Ishikawa (cell line): Measurements from ENCODE around the gene LRRC39.

Experiments
- CEBPB ChIP-seq: IDR thresholded peaks from 2 replicates; pipeline ENCODE4 v1.6.1; 2012
- EGR1 ChIP-seq: IDR thresholded peaks from 2 replicates; pipeline ENCODE4 v1.6.1; 2012
- EP300 ChIP-seq: IDR thresholded peaks from 2 replicates; pipeline ENCODE4 v1.6.1; 2012; ENCODE audit warnings: borderline replicate concordance
- TAF1 ChIP-seq: IDR thresholded peaks from 2 replicates; pipeline ENCODE4 v1.6.1; 2012; ENCODE audit warnings: low read depth, mild to moderate bottlenecking
- TCF12 ChIP-seq: IDR thresholded peaks from 2 replicates; pipeline ENCODE4 v1.6.1; 2012; ENCODE audit warnings: low read depth
- TF ChIP-seq, protein P1 (sequence below): IDR thresholded peaks from 2 replicates; pipeline ENCODE4 v1.6.1; 2012

GRCh38 chr1:100130552-100131077 lies 47.4 kb downstream of the LRRC39 start:
- TF ChIP-seq EGR1 (no peak), TCF12 (no peak), TAF1 (no peak), EP300 (no peak), CEBPB (no peak)
- TF ChIP-seq, protein P1, sequence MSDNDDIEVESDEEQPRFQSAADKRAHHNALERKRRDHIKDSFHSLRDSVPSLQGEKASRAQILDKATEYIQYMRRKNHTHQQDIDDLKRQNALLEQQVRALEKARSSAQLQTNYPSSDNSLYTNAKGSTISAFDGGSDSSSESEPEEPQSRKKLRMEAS, result no peak
